SHP77 (cell line): ENCODE results near the gene LAMC3.

ENCODE experiments used
- DNase-seq, 2 experiments: peaks; one replicate each; lab custom pipeline; 2025; lab: John Stamatoyannopoulos, UW

Gene LAMC3

GRCh38 chr9:131117121-131117761 lies 108.3 kb downstream of the LAMC3 start:
- no peak for DNase-seq

GRCh38 chr9:131117762-131118145 lies 108.8 kb downstream of the LAMC3 start:
- no peak for DNase-seq

- DNase-seq, result no peak
Measured at GRCh38 chr9:131119600-131119999, 110.6 kb downstream of the LAMC3 start.

GRCh38 chr9:131120620-131121228 lies 111.8 kb downstream of the LAMC3 start:
- DNase-seq, result no peak

GRCh38 chr9:131121346-131121745 lies 112.4 kb downstream of the LAMC3 start:
- no peak for DNase-seq

- DNase-seq, result no peak
Measured at GRCh38 chr9:131122158-131122557, 113.2 kb downstream of the LAMC3 start.

GRCh38 chr9:131125038-131125287 lies 116.0 kb downstream of the LAMC3 start:
- no peak for DNase-seq

- DNase-seq, result peak; percentile 95 to 98
Measured at GRCh38 chr9:131125288-131126058, 116.5 kb downstream of the LAMC3 start, which contains the start of gene NUP214. Gene NUP214, plus strand, starts transcription at chr9:131125586. Its CDS starts 119 bp downstream, at chr9:131125705.

- DNase-seq, result no peak
Measured at GRCh38 chr9:131126059-131126426, 117.1 kb downstream of the LAMC3 start.

GRCh38 chr9:131129183-131129582 lies 120.2 kb downstream of the LAMC3 start:
- DNase-seq, result no peak

GRCh38 chr9:131138676-131139075 lies 129.7 kb downstream of the LAMC3 start:
- DNase-seq, result no peak

GRCh38 chr9:131140112-131140511 lies 131.1 kb downstream of the LAMC3 start:
- DNase-seq, result no peak

- DNase-seq, result no peak
Measured at GRCh38 chr9:131140550-131140949, 131.6 kb downstream of the LAMC3 start.

- DNase-seq, result no peak
Measured at GRCh38 chr9:131142160-131142559, 133.2 kb downstream of the LAMC3 start.
